SU-DHL-6 (cell line): ENCODE data around the gene PTPRG.

Experiments used
- H2AFZ ChIP-seq: fragments of 200-600 bp; sonication (generic); 2 replicates; pipeline ENCODE4 v1.6.1; 2014; ENCODE audit warnings: low read depth, mild to moderate bottlenecking, moderate library complexity, mixed read lengths, antibody characterized with exemption, low read length; ENCODE audit not compliant: severe bottlenecking
- H3F3A ChIP-seq: fragments of 200-600 bp; shearing (Covaris generic); 2 replicates; pipeline ENCODE4 v1.6.0; 2016; ENCODE audit warnings: antibody characterized with exemption, mild to moderate bottlenecking; ENCODE audit not compliant: insufficient read depth
- H3K27ac ChIP-seq: fragments of 200-600 bp; sonication (generic); 2 replicates; pipeline ENCODE4 v1.5.1; 2016; ENCODE audit warnings: low read depth, mild to moderate bottlenecking, low read length, moderate library complexity, mixed read lengths
- H3K27me3 ChIP-seq: fragments of 200-600 bp; sonication (generic), shearing (Covaris generic); 2 replicates; pipeline ENCODE4 v1.6.0; 2014; ENCODE audit warnings: mild to moderate bottlenecking, low read length
- H3K36me3 ChIP-seq: fragments of 200-600 bp; sonication (generic); 2 replicates; pipeline ENCODE4 v1.6.1; 2014; ENCODE audit warnings: mild to moderate bottlenecking, low read length, mixed read lengths
- H3K4me2 ChIP-seq: fragments of 300-600, 200-600 bp; shearing (Covaris generic), sonication (generic); 2 replicates; pipeline ENCODE4 v1.6.0; 2014; ENCODE audit warnings: low read length, low read depth, mild to moderate bottlenecking; ENCODE audit not compliant: poor library complexity, severe bottlenecking
- H3K4me3 ChIP-seq: fragments of 200-600 bp; sonication (generic); 2 replicates; pipeline ENCODE4 v1.5.1; 2014; ENCODE audit warnings: antibody characterized with exemption, low read length, mild to moderate bottlenecking, mixed read lengths; ENCODE audit not compliant: insufficient read depth, poor library complexity, severe bottlenecking
- H3K79me2 ChIP-seq: fragments of 200-600 bp; sonication (generic); 2 replicates; pipeline ENCODE4 v1.6.1; 2014; ENCODE audit warnings: mild to moderate bottlenecking, low read length, moderate library complexity; ENCODE audit not compliant: insufficient read depth
- H3K9ac ChIP-seq: fragments of 200-600 bp; sonication (generic); 2 replicates; pipeline ENCODE4 v1.7.0; 2014; ENCODE audit warnings: mild to moderate bottlenecking, low read length
- H3K9me2 ChIP-seq: fragments of 200-600 bp; sonication (generic); replicated peaks from 2 replicates; pipeline ENCODE4 v1.6.1; 2014; ENCODE audit warnings: low read length; ENCODE audit not compliant: insufficient read depth
- H3K9me3 ChIP-seq: fragments of 200-600 bp; sonication (generic); 2 replicates; pipeline ENCODE4 v1.6.1; 2014; ENCODE audit warnings: low read length, mixed read lengths; ENCODE audit not compliant: insufficient read depth
- H4K20me1 ChIP-seq: fragments of 200-600 bp; sonication (generic); 2 replicates; pipeline ENCODE4 v1.6.1; 2014; ENCODE audit warnings: low read depth, mild to moderate bottlenecking, antibody characterized with exemption, low read length, moderate library complexity, mixed read lengths
- EZH2phosphoT487 ChIP-seq: fragments of 200-600 bp; sonication (generic), shearing (Covaris generic); conservative IDR thresholded peaks from 2 replicates; pipeline ENCODE4 v1.6.1; 2018; ENCODE audit warnings: mild to moderate bottlenecking, antibody characterized with exemption, low read length, moderate library complexity, mixed read lengths
- TF ChIP-seq, protein P1 (sequence below): fragments of 200-600 bp; sonication (generic); IDR thresholded peaks from one replicate; pipeline ENCODE4 v1.5.1; 2017; ENCODE audit warnings: antibody characterized with exemption, mild to moderate bottlenecking, low read length, moderate library complexity; ENCODE audit not compliant: insufficient read depth, poor library complexity, severe bottlenecking

The PTPRG gene

DNA sequence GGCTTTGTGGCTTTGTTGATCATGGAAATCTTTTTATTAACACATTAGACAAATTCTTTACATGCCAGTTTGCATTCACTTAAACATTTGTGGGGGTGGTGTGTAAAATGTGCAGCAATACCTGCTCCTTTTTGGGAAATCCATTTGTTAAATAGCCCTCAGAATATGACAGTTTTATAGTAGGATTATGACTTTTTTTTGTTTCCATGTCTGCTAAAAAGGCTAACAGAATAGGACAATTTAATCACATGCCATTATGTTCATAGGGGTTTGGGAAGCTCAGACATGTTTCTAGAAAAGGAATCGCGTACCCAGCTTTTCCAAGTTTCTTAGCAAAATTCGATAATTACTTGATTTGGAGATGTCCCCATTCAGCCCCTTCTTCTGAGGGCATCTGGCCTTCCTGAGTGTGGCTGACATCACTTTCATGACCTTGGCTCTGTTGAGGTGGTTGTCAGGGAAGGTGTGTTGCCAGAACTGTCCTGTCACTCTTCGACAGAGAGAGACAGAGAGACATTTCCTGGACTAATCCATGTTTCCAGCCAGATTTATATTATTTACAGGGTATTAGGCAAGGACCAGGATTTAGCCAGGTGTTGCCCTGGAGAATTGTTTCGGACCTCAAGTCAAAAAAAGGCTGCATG is 126.4 kb downstream of the PTPRG start:
- Histone ChIP-seq H3K27ac (no peak overlapping the region), H3K9me3 (no peaks in the 10 kb centered on the region), H3K27me3 (no peaks in the 10 kb centered on the region), H3K79me2 (no peaks in the 10 kb centered on the region), H3K9me2 (no peaks in the 10 kb centered on the region), H3K4me2 (no peak overlapping the region), H2AFZ (no peak overlapping the region), H3K9ac (no peak overlapping the region), H3K4me3 (no peak overlapping the region), H3K36me3 (no peaks in the 10 kb centered on the region), H4K20me1 (no peaks in the 10 kb centered on the region), H3F3A (no peaks in the 10 kb centered on the region)
- TF ChIP-seq EZH2phosphoT487 = no peak
- TF ChIP-seq, protein P1, sequence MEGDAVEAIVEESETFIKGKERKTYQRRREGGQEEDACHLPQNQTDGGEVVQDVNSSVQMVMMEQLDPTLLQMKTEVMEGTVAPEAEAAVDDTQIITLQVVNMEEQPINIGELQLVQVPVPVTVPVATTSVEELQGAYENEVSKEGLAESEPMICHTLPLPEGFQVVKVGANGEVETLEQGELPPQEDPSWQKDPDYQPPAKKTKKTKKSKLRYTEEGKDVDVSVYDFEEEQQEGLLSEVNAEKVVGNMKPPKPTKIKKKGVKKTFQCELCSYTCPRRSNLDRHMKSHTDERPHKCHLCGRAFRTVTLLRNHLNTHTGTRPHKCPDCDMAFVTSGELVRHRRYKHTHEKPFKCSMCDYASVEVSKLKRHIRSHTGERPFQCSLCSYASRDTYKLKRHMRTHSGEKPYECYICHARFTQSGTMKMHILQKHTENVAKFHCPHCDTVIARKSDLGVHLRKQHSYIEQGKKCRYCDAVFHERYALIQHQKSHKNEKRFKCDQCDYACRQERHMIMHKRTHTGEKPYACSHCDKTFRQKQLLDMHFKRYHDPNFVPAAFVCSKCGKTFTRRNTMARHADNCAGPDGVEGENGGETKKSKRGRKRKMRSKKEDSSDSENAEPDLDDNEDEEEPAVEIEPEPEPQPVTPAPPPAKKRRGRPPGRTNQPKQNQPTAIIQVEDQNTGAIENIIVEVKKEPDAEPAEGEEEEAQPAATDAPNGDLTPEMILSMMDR = no peak

DNA sequence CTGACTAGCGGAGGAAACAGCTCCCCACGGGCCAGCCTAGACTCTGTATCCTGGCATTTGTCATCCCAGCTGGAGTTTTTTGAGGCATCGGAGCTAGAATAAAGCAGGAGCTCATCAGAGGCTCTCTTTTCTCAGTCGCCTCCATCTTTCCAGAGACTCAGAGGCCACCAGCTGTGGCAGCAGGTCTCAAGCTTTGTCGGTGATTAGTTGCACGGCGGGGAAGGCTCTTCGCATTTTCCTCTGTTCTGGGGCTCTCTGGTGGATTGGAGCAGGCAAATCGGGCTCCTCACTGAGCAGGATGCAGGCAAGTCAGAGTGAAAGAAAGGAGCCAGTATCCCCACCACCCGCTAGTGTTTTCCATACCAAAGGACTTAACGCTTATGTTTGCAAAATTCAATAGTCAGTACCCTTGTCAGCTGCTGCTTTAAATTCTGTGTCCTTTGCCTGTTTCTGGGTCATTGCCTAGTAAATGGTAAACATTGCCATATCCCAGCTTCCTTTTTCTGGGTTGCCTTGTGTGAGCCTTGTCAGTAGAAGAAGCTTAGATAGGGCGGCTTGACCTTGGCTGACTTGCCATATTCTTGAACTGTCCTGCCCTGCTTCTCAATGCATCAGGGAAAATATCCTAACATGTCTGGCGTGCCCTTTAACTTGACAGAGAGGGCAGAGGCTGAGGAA is 127.1 kb downstream of the PTPRG start:
- Histone ChIP-seq H3K9me3 (no peaks in the 10 kb centered on the region), H3K9me2 (no peaks in the 10 kb centered on the region), H4K20me1 (no peaks in the 10 kb centered on the region), H3K4me3 (no peak overlapping the region), H3K27me3 (no peaks in the 10 kb centered on the region), H3K9ac (no peak overlapping the region), H2AFZ (no peak overlapping the region), H3K79me2 (no peaks in the 10 kb centered on the region), H3K27ac (no peak overlapping the region), H3K36me3 (no peaks in the 10 kb centered on the region), H3K4me2 (no peak overlapping the region), H3F3A (no peaks in the 10 kb centered on the region)
- TF ChIP-seq, protein P1 = no peak
- TF ChIP-seq EZH2phosphoT487 = no peak

DNA sequence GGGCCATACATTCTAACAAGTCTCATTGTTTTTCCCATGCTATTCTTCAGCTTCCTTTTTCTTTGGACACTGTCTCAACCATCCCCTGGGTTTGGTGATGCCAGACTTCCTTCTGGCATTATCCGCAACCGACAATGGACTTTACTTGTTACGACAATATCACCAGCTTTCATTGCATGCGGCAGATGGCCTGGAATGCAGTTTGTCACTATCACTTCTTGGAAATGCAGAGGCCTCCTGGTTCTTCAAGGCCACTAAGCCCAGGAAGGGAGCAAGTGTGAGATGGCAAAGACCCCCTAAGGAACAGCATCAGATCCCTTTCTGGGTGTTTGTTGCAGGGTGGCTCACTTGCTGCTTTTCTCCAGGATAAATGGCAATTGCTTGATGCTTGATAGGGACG is 128.6 kb downstream of the PTPRG start:
- Histone ChIP-seq H3K9me3 (no peaks in the 10 kb centered on the region), H3F3A (no peaks in the 10 kb centered on the region)

More for the DNA sequence above, 128.6 kb downstream of the PTPRG start:
- H3K27ac ChIP-seq = no peak overlapping the region
- H3K9ac ChIP-seq = no peak overlapping the region
- no peaks in the 10 kb centered on the region for H3K36me3 ChIP-seq
- no peaks in the 10 kb centered on the region for H3K79me2 ChIP-seq
- no peak overlapping the region for H3K4me3 ChIP-seq
- no peak overlapping the region for H2AFZ ChIP-seq
- no peak for TF ChIP-seq EZH2phosphoT487
- TF ChIP-seq, protein P1 = no peak
- no peaks in the 10 kb centered on the region for H3K27me3 ChIP-seq
- H4K20me1 ChIP-seq = no peaks in the 10 kb centered on the region
- no peak overlapping the region for H3K4me2 ChIP-seq
- no peaks in the 10 kb centered on the region for H3K9me2 ChIP-seq
